NCI-H226 (cell line): ENCODE data around the gene AGPAT1.
"Not testable (repeated sequence)": the region's sequence is repeated elsewhere in the genome, so short reads cannot be mapped to it uniquely, and the experiment has no call there.

Source experiments
- DNase-seq: peaks from one replicate; pipeline ENCODE4 v3.0.0-alpha.2; 2015

The AGPAT1 gene

DNA sequence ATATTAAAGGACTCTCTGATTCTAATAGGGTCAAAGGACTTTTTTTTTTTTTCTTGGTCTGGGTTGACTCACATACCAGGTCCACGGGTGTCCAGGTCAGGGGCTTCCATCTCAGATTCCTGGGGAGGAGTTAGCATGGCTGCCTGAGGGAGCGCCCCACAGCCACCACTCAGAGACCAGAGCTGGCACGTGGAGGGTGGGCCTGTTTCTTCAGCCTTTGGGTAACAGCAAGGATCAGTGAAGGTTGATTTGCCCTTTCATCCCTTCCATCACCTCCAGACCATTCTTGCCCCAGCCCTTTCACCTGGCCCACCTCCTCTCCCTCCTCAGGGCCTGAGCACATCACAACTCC, 22.4 kb upstream of the AGPAT1 start:
- DNase-seq = no peak

- DNase-seq = no peak
Measured at GRCh38 chr6:32196682-32197616, 21.1 kb upstream of the AGPAT1 start.

DNA sequence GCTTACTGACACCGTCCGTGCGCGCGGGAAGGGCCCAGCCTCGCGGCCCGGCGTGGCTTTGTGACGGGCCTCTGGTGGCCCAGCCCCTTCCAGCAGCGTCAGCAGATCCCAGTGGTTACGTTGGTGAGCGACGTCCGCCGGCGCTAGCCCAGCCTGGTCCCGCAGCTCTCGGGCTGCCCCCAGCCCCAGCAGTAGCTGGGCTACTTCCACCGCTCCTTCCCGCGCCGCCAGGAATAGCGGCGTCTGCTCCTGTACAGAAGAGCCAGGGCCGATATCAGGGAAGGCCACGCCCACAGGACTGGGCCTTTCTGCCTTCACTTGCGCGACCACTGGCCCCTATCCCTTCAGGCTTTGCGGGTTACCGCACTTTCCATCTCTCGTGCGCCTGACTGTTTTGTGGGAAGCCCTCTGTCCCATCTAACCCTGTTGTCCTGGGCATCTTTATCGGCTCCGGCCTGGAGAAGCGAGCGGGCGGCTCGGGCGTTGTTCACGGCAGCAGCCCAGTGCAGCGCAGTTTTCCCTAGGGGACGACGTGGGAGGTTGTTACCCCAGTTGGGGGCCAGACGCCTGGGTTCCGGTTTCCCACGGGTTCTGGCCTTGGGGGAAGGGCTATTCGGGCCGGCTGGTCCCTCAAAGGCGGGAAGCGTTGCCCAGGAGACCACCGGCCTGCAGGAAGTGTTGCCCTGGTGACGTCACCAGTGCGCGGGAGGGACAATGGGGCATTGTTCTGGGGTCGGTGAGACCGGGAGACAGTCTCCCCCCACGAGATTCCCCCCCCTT, 20.2 kb upstream of the AGPAT1 start:
- peak; percentile 52 for DNase-seq

DNA sequence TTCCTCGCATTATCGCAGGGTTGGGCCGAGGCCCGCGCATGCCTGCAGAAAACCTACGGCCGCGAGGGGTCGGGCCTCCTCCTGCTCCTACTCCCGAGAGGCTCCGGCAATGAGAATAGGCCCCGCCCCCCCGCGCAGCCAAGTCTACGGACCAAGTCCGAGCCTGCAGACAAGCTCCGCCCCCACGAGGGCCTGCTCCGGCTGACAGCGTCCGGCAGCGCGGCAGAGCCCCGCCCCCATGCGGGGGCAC, 19.7 kb upstream of the AGPAT1 start:
- DNase-seq = peak; percentile 100

- no peak for DNase-seq
Measured at GRCh38 chr6:32194825-32195651, 19.2 kb upstream of the AGPAT1 start.

- no peak for DNase-seq
Measured at GRCh38 chr6:32194388-32194787, 18.5 kb upstream of the AGPAT1 start.

- DNase-seq = not testable (repeated sequence)
Measured at GRCh38 chr6:32193096-32193495, 17.2 kb upstream of the AGPAT1 start.

- DNase-seq = no peak
Measured at GRCh38 chr6:32192608-32193039, 16.7 kb upstream of the AGPAT1 start, which contains the start of gene GPSM3. Gene GPSM3, minus strand, starts transcription at chr6:32192643. Its CDS starts 130 bp downstream, at chr6:32192513.

DNA sequence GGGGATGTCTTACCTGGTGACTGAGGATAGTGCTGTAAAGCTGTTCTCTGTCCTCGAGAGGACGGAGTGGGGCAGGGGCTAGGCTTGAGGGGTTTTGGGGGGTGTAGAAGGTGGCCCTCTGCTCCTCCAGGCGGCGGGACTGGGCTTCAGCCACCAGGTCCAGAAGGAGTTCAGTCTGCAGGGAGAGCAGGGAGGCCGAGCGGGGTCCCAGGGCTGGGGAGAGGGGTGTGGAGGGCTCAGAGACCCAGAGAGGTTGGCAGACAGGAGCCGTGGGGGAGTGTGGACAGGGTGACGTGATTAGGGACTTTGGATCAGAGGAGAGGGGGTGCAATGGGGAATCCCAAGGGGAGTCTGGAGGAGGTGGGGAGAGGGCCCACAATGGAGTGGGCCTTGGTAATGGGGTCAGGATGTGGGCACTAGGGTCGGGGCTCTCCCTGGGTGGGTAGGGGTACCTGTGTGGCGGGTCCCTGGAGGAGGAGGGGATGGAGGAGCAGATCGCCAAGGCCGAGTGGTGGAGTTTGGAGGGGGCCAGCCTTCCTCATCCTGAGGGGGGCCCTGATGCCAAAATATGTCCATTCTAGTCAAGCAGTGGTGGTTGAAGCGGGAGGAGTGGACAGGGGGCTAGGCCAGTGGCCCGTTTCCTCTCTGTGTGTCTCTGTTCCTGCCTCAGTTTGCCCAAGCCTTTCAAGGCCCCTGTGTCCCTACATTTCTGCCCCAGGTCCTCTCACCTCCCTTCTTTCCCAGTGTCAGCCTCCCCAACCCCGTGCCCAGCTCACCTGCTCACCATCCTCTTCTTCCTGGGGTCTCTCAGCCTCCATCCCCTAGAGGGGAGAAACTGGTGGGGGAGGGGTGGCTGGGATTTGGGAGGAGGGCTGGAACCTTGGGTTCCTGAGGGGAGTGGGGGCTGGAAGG, 16.1 kb upstream of the AGPAT1 start:
- DNase-seq = no peak

DNA sequence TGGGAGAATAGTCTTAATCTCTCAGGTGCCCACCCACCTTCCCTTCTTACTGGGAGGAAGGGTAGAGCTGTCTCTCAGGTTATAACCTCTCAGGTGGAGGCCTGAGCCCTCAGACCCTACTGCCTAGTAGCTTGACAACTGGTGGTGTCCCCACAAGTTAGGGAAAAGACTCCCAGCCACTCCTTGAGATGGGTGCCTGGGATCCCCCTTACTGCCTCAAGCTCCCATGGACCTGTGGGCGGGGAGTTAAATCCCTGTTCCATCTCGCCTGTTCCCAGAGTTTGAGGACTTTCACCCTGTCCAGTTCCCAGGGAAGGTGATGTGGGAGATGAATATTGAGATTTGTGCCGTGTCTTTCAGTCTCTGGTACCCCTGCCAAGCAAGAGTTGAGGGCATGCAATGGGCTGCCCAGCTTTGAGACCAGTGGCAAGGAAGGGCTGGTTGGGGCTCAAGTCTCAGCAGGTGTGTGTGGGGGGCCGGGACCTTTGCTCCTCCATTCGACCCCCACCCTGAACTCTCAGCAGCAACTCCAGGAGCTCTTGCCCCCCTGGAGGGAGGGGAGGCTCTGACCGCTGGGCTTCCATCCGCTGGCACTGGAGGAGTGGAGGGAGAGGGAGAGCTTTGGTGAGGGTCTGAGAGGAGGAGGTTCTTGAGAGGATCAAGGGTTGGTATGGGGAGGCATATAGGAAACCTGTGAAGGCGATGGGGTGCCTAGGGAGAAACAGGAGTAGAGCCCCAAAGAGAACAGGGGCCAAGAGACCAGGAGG, 15.2 kb upstream of the AGPAT1 start:
- no peak for DNase-seq

DNA sequence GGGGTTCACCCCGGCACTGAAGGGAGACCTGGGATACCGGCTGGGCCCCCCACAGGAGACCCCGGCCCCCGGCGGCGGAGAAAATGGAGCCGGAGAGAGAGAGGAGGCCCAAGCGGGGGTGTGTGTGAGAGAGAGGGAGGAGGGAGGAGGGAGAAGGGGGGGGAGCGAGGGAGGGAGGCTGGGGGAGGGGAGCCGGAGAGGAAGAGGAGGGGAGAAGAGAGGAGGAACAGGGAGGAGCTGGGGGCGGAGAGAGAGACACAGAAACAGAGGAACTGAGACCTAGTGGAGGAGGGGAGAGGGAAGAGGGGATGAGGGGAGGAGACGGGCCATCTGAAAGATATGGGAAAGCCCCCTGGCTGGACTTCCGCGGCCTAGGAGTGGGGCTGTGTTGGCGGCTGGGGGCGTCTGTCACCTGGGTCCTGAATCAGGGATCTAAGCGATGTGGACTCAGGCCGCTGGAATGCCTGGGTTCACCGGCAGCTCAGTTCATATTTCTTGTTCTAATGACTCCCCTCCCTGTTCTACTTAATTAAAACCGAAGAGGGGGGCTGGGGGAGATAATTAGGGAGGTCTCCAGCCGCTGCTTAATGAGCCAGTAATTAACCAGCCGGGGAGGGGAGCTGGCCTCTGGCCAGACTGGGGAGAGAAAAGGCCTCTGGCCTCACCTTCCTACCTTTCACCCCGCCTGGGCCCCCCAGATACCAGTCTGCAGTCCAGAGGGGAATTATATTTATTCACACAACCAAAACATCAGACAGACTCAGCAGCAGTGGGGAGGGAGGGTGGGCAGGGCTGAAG, 14.4 kb upstream of the AGPAT1 start, which contains the start of gene PBX2:
TSS of gene PBX2 (minus strand) at position 149 of the 798 bp plus-strand sequence. CDS start 287 bp downstream, outside the sequence.
- peak; percentile 67 for DNase-seq

DNA sequence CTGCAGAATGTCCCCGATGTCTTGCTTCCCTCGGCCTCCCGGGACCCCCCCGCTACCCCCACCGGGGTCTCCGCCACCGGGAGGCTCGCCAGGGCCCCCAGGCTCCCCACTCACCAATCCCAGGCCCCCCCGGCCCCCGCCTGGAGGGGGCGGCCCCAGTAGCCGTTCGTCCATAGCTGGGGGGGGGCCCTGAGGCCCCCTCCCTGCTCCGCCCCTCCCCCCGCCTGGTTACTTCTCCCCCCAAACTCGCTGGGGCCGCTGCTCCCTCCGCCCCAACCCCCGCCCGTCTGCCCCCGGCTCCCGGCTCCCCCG, 13.8 kb upstream of the AGPAT1 start:
- DNase-seq = no peak

GRCh38 chr6:32189069-32189741, 13.3 kb upstream of the AGPAT1 start:
- DNase-seq = no peak

GRCh38 chr6:32188381-32189068, 12.6 kb upstream of the AGPAT1 start:
- DNase-seq = no peak

GRCh38 chr6:32187725-32188380, 12.0 kb upstream of the AGPAT1 start:
- not testable (repeated sequence) for DNase-seq

DNA sequence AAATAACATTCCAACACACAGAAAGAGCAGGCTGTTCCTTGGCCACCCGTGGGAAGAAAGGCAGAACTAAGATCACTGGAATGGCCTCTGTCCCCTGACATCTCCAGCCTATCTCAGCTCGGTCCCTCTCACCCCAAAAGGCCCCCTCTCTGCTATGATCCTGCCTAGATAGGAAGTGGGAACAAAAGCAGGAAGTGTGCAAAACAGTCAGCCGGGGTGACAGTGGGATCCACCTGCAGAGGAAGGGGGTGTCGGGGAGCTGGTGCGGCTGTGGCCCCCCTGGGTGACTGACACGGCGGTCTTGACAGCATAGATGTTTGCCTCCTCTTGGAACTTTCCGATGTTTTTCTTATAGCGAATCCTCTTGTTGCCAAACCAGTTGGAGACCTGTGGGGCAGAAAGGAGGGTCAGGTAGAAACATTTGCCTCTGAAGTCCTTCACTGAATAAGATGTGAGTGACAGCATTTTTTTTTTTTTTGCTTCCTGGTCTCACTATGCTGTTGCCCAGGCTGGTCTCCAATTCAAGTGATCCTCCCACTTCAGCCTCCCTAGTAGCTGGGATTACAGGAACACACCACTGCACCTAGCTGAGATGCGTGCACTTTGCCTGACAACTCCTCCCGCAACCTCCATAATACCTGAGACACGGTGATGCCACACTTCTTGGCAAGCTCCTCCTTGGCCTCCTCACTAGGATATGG, 11.3 kb upstream of the AGPAT1 start:
- no peak for DNase-seq

DNA sequence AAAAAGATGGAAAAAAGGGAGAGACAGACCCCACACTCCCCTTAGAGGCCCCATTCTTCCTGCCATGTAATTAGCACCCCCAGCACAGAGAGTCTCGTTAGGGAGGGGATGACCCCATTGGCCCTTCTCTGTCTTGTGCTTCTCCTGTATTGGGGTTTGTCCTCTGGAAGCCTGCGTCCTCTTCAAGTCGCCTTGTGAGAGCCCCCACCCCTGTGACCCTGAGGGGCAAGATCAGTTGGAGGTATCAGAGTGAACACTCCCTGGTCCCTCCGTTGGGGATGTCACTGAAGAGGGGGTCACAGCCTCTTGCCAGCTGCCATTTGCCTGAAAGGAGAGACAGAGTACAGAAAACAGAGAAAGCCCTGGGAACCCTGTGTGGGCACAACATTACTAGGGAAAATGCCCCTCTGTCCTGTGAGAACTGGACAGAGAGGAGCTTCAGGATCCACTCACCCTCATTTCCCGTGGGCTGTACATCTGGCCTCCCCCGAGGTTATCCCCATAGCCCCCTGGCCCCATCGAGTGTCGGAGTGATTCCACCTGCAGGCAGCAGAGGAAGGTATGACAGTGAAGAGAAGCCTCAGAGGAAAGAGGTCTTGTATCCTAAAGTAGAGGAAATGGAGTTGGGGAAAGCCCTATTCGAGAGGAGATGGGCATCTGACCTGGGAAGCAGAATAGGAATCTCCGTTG, 10.4 kb upstream of the AGPAT1 start:
- not testable (repeated sequence) for DNase-seq
